IMR-90 (cell line): ENCODE data around the gene MTAP. TPM values are rescaled to one million over a fixed set of nuclear protein-coding genes. Genes with fewer than 3 reads are reported as not detected.

Experiments used
- ATAC-seq: fragments of 200-7000 bp; cut with Tn5 transposase; 2 replicates; pipeline ENCODE4 v1.9.1; 2020; ENCODE audit warnings: low read depth, mild to moderate bottlenecking, moderate library complexity
- BruUV-seq: library from RNA; stranded (reverse); fragments of 400-500 nt; replicated peaks from 2 replicates; lab custom pipeline; 2021; lab: Mats Ljungman, UMichigan
- CTCF ChIA-PET: fragments of 300-600 bp; formaldehyde crosslinking; extraction: SDS; loops from one replicate; lab custom pipeline; 2021; ENCODE audit warnings: antibody characterized with exemption; lab: Yijun Ruan, JAX
- POLR2A ChIA-PET: fragments of 300-600 bp; sonication (Branson Sonifier 250); formaldehyde crosslinking; loops from one replicate; lab custom pipeline; 2022; ENCODE audit warnings: antibody characterized with exemption; ENCODE audit not compliant: unreplicated experiment; lab: Charles Lee
- DNase-seq: peaks from one replicate; pipeline ENCODE4 v3.0.0; 2013
- H2AFZ ChIP-seq: replicated peaks from 2 replicates; pipeline ENCODE3; 2013; ENCODE audit warnings: low read length, mild to moderate bottlenecking; ENCODE audit not compliant: poor library complexity
- H2AK5ac ChIP-seq: 2 replicates; pipeline ENCODE4 v1.6.1; 2013; ENCODE audit warnings: low read depth, low read length, inconsistent platforms
- H2AK9ac ChIP-seq: replicated peaks from 2 replicates; pipeline ENCODE3; 2013; ENCODE audit warnings: mild to moderate bottlenecking, low read depth, low read length, moderate library complexity; ENCODE audit not compliant: poor library complexity
- H2BK120ac ChIP-seq: 2 replicates; pipeline ENCODE4 v1.6.1; 2013; ENCODE audit warnings: low read depth, low read length, inconsistent platforms
- H2BK15ac ChIP-seq: 3 replicates; pipeline ENCODE4 v1.6.1; 2013; ENCODE audit warnings: low read depth, low read length, inconsistent platforms
- H2BK20ac ChIP-seq: 2 replicates; pipeline ENCODE4 v1.6.1; 2013; ENCODE audit warnings: low read depth, mild to moderate bottlenecking, inconsistent platforms, low read length, moderate library complexity
- H2BK5ac ChIP-seq: 2 replicates; pipeline ENCODE4 v1.6.1; 2013; ENCODE audit warnings: mild to moderate bottlenecking, low read depth, low read length, inconsistent platforms; ENCODE audit not compliant: poor library complexity, severe bottlenecking
- H3K14ac ChIP-seq: replicated peaks from 2 replicates; pipeline ENCODE4 v1.6.1; 2013; ENCODE audit warnings: low read depth, low read length, inconsistent platforms
- H3K18ac ChIP-seq: 2 replicates; pipeline ENCODE4 v1.6.1; 2013; ENCODE audit warnings: low read depth, low read length, control low read depth
- H3K23ac ChIP-seq: 2 replicates; pipeline ENCODE4 v1.6.1; 2013; ENCODE audit warnings: low read depth, low read length, inconsistent platforms
- H3K27ac ChIP-seq: 2 replicates; pipeline ENCODE4 v1.5.1; 2013; ENCODE audit warnings: mild to moderate bottlenecking, control low read depth, low read length; ENCODE audit not compliant: insufficient read depth
- H3K27me3 ChIP-seq: 2 replicates; pipeline ENCODE4 v1.6.1; 2013; ENCODE audit warnings: low read length; ENCODE audit not compliant: control insufficient read depth, insufficient read depth
- H3K36me3 ChIP-seq: 2 replicates; pipeline ENCODE4 v1.6.1; 2013; ENCODE audit warnings: low read length, mixed read lengths; ENCODE audit not compliant: control insufficient read depth, insufficient read depth
- H3K4ac ChIP-seq: 2 replicates; pipeline ENCODE4 v1.6.1; 2013; ENCODE audit warnings: low read depth, low read length, inconsistent platforms
- H3K4me1 ChIP-seq: 2 replicates; pipeline ENCODE4 v1.6.1; 2013; ENCODE audit warnings: low read length, mixed read lengths; ENCODE audit not compliant: control insufficient read depth, insufficient read depth
- H3K4me2 ChIP-seq: 2 replicates; pipeline ENCODE4 v1.6.1; 2013; ENCODE audit warnings: low read depth, mild to moderate bottlenecking, control low read depth, low read length, moderate library complexity
- H3K4me3 ChIP-seq: 2 replicates; pipeline ENCODE4 v1.5.1; 2013; ENCODE audit warnings: low read depth, mild to moderate bottlenecking, control low read depth, low read length, moderate library complexity; ENCODE audit not compliant: insufficient read depth
- H3K56ac ChIP-seq: 2 replicates; pipeline ENCODE4 v1.6.1; 2013; ENCODE audit warnings: low read length, inconsistent platforms; ENCODE audit not compliant: insufficient read depth; ENCODE audit errors: extremely low read depth
- H3K79me1 ChIP-seq, 2 experiments: 2 replicates each; pipeline ENCODE4 v1.6.1; 2013; ENCODE audit warnings: low read length in 2 of 2, inconsistent platforms in 1 of 2, low read depth in 1 of 2
- H3K9ac ChIP-seq: 2 replicates; pipeline ENCODE4 v1.6.1; 2013; ENCODE audit warnings: low read depth, low read length, control low read depth
- H3K9me1 ChIP-seq: 2 replicates; pipeline ENCODE4 v1.6.1; 2013; ENCODE audit warnings: low read length, inconsistent platforms; ENCODE audit not compliant: insufficient read depth
- H3K9me3 ChIP-seq: 2 replicates; pipeline ENCODE4 v1.6.1; 2013; ENCODE audit warnings: low read length; ENCODE audit not compliant: control insufficient read depth, insufficient read depth
- H4K20me1 ChIP-seq: 2 replicates; pipeline ENCODE4 v1.6.1; 2013; ENCODE audit warnings: low read length, inconsistent platforms; ENCODE audit not compliant: insufficient read depth
- H4K5ac ChIP-seq: 2 replicates; pipeline ENCODE4 v1.6.1; 2013; ENCODE audit warnings: mild to moderate bottlenecking, low read depth, low read length, control low read depth
- H4K8ac ChIP-seq, 2 experiments: 2 replicates each; pipeline ENCODE4 v1.6.1; 2013; ENCODE audit warnings: low read depth in 2 of 2, low read length in 2 of 2, control low read depth in 1 of 2, inconsistent platforms in 1 of 2
- H4K91ac ChIP-seq: 2 replicates; pipeline ENCODE4 v1.6.1; 2013; ENCODE audit warnings: low read depth, low read length, inconsistent platforms; ENCODE audit not compliant: insufficient read depth
- BHLHE40 ChIP-seq: fragments of 150-350 bp; IDR thresholded peaks from 2 replicates; pipeline ENCODE4 v1.6.1; 2016; ENCODE audit warnings: mild to moderate bottlenecking, low read depth, low read length
- CEBPB ChIP-seq: IDR thresholded peaks from 2 replicates; pipeline ENCODE4 v1.6.1; 2012; ENCODE audit warnings: low read depth, low read length, improper control_type of control experiment
- CHD1 ChIP-seq: IDR thresholded peaks from 2 replicates; pipeline ENCODE4 v1.6.1; 2012; ENCODE audit warnings: low read depth, low read length, improper control_type of control experiment
- CTCF ChIP-seq: conservative IDR thresholded peaks from 2 replicates; pipeline ENCODE4 v1.5.1; 2012; ENCODE audit warnings: mild to moderate bottlenecking, low read depth, low read length, improper control_type of control experiment
- ELK1 ChIP-seq: fragments of 150-350 bp; IDR thresholded peaks from 2 replicates; pipeline ENCODE4 v1.6.1; 2016; ENCODE audit warnings: low read depth, mild to moderate bottlenecking, low read length, moderate library complexity, borderline replicate concordance
- FOS ChIP-seq: fragments of 150-350 bp; IDR thresholded peaks from 2 replicates; pipeline ENCODE4 v1.6.1; 2016; ENCODE audit warnings: low read depth, low read length
- MAZ ChIP-seq: IDR thresholded peaks from 2 replicates; pipeline ENCODE4 v1.6.1; 2012; ENCODE audit warnings: low read depth, mild to moderate bottlenecking, low read length, improper control_type of control experiment, moderate library complexity, borderline replicate concordance
- MXI1 ChIP-seq: IDR thresholded peaks from 2 replicates; pipeline ENCODE4 v1.6.1; 2012; ENCODE audit warnings: low read depth, mild to moderate bottlenecking, low read length, moderate library complexity, borderline replicate concordance
- NFE2L2 ChIP-seq: fragments of 150-350 bp; IDR thresholded peaks from 2 replicates; pipeline ENCODE4 v1.6.1; 2016; ENCODE audit warnings: low read depth, mild to moderate bottlenecking, low read length
- POLR2A ChIP-seq: IDR thresholded peaks from 2 replicates; pipeline ENCODE4 v1.6.1; 2012; ENCODE audit warnings: mild to moderate bottlenecking, low read depth, low read length
- RAD21 ChIP-seq: IDR thresholded peaks from 2 replicates; pipeline ENCODE4 v1.6.1; 2012; ENCODE audit warnings: low read length, improper control_type of control experiment
- RCOR1 ChIP-seq: IDR thresholded peaks from 2 replicates; pipeline ENCODE4 v1.6.1; 2012; ENCODE audit warnings: mild to moderate bottlenecking, low read length, improper control_type of control experiment; ENCODE audit not compliant: insufficient replicate concordance
- SMC3 ChIP-seq: fragments of 150-350 bp; IDR thresholded peaks from 2 replicates; pipeline ENCODE4 v1.6.1; 2016; ENCODE audit warnings: low read depth, mild to moderate bottlenecking, antibody characterized with exemption, low read length, moderate library complexity
- USF2 ChIP-seq: fragments of 150-350 bp; IDR thresholded peaks from 2 replicates; pipeline ENCODE4 v1.6.1; 2017; ENCODE audit warnings: mild to moderate bottlenecking, antibody characterized with exemption, low read length, low read depth
- WGBS, 2 experiments: methylation state at CpG; one replicate each; pipeline versions ENCODE4 v1.1.5 to v1.1.7; 2013; ENCODE audit warnings: missing lambda C conversion rate in 2 of 2; ENCODE audit not compliant: insufficient read length in 1 of 2; ENCODE audit errors: extremely low coverage in 2 of 2; 5-methylcytosine and 5-hydroxymethylcytosine counted together
- dilution Hi-C: fragments of 300-500 bp; cut with HindIII; formaldehyde crosslinking; loops from one replicate; pipeline ENCODE4 v1.14.3; 2018; ENCODE audit warnings: low sequenced_read_pairs; ENCODE audit not compliant: unreplicated experiment
- in situ Hi-C: fragments of 300-500 bp; cut with MboI; formaldehyde crosslinking; loops from 3 replicates; pipeline ENCODE4 v1.14.3; 2019; ENCODE audit warnings: low sequenced_read_pairs, inconsistent platforms, mixed read lengths
- intact Hi-C: fragments of 100-400 bp; cut with micrococcal nuclease; formaldehyde crosslinking; loops from 2 replicates; pipeline ENCODE4 v1.10.0; 2022
- polyA plus RNA-seq, 3 experiments: library from polyadenylated mRNA; depleted of rRNA; stranded (reverse); fragments of >200 nt; gene quantifications; 2 replicates each; pipeline ENCODE4 v1.2.3, GENCODE V29; 2012; ENCODE audit warnings: low replicate concordance in 1 of 3
- total RNA-seq: library from RNA; depleted of rRNA; stranded (reverse); fragments of >200 nt; gene quantifications from 2 replicates; pipeline ENCODE4 v1.2.3, GENCODE V29; 2012

Gene MTAP
- total and polyA plus RNA-seq, 2 of the 4 experiments (the other 2 are of a cell fraction), result 15.7 to 50.9 TPM

DNA sequence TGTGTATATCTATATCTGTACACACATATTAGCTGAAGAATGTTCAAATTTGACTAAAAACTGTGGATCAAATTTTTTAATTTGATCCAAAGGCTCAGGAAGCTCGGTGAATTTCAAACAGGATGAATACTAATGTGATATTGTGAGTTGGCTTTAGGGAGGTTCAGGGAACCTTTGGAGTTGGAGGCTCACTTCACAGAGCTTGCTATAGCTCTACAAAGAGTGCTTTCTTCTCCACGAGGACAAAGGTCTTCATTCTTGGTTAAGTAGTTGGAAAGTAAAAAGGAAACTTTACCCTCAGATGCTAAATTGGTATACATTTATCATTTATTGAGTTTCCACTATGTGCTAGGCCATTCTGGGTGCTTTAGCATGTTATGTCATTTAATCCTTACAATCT is 36.3 kb upstream of the MTAP start:
- no peak for DNase-seq
- no peak overlapping the region for H4K91ac ChIP-seq
- no peak overlapping the region for H4K8ac ChIP-seq
- H3K4me3 ChIP-seq, result no peak overlapping the region
- H3K79me1 ChIP-seq, result no peaks in the 10 kb centered on the region
- H3K9me3 ChIP-seq, result no peaks in the 10 kb centered on the region
- no TSS peak for BruUV-seq
- H2AK9ac ChIP-seq, result no peak overlapping the region
- no peak overlapping the region for H4K5ac ChIP-seq
- CTCF ChIA-PET, result no interaction called here
- no peaks in the 10 kb centered on the region for H3K9me1 ChIP-seq
- H3K23ac ChIP-seq, result no peak overlapping the region
- TF ChIP-seq RAD21 (no peak), RCOR1 (no peak), FOS (no peak), ELK1 (no peak), MXI1 (no peak), BHLHE40 (no peak), NFE2L2 (no peak), MAZ (no peak), POLR2A (no peak), CEBPB (no peak), SMC3 (no peak), CHD1 (no peak), USF2 (no peak), CTCF (no peak)
- H2BK5ac ChIP-seq, result no peak overlapping the region
- H2BK15ac ChIP-seq, result no peak overlapping the region
- no peak overlapping the region for H3K18ac ChIP-seq
- H2AFZ ChIP-seq, result no peak overlapping the region
- in situ Hi-C loops (no loop called here), intact Hi-C loops (no loop called here), dilution Hi-C loops (no loop called here)
- H3K4me2 ChIP-seq, result no peak overlapping the region
- WGBS, 2 experiments, result no CpG with 5 or more reads among the region's 2 CpGs
- POLR2A ChIA-PET, result no interaction called here
- H2AK5ac ChIP-seq, result no peak overlapping the region
- H2BK120ac ChIP-seq, result no peak overlapping the region
- no peak overlapping the region for H3K9ac ChIP-seq
- H3K4me1 ChIP-seq, result peaks cover 3% of the 10 kb centered on the region
- no peak overlapping the region for H2BK20ac ChIP-seq
- no peak overlapping the region for H3K56ac ChIP-seq
- H3K14ac ChIP-seq, result no peak overlapping the region
- no peak overlapping the region for H3K27ac ChIP-seq
- no peak overlapping the region for H3K4ac ChIP-seq
- H3K27me3 ChIP-seq, result no peaks in the 10 kb centered on the region
- H4K20me1 ChIP-seq, result no peaks in the 10 kb centered on the region
- no peaks in the 10 kb centered on the region for H3K36me3 ChIP-seq
- no peak for ATAC-seq
